Ovary (tissue), 9 donors: ENCODE measurements around the gene IPO9. TPM values are rescaled to one million over a fixed set of nuclear protein-coding genes. Genes with fewer than 3 reads are reported as not detected.
A peak's percentile ranks its signal among the peaks of the same experiment; 100 is the strongest.

Source experiments
- DNase-seq, 5 donors: peaks; one replicate each; pipeline ENCODE4 v3.0.0-alpha.2; 2019 to 2020
- H3K27ac ChIP-seq, 2 donors: fragments of 200-600 bp; one replicate each; pipeline versions ENCODE4 v1.5.1 to v1.8.0; 2019 to 2022
- H3K27me3 ChIP-seq: fragments of 200-600 bp; one replicate; pipeline ENCODE4 v1.8.0; 2022
- H3K36me3 ChIP-seq: fragments of 200-600 bp; sonication (generic); one replicate; pipeline ENCODE4 v1.5.1; 2019
- H3K4me1 ChIP-seq: one replicate; pipeline ENCODE4 v1.8.1; 2013; ENCODE audit warnings: mild to moderate bottlenecking, moderate library complexity; ENCODE audit not compliant: insufficient read depth
- H3K4me3 ChIP-seq: fragments of 200-600 bp; sonication (generic); one replicate; pipeline ENCODE4 v1.5.1; 2017
- H3K9me3 ChIP-seq, 2 donors: fragments of 200-600 bp in 1 of 2; sonication (generic) in 1 of 2; one replicate each; pipeline versions ENCODE4 v1.5.1 to v1.8.1; 2013 to 2019; ENCODE audit warnings: mild to moderate bottlenecking in 1 of 2, moderate library complexity in 1 of 2
- CTCF ChIP-seq, 3 donors: fragments of 450-650 bp in 2 of 3; fragments of 200-600 bp in 1 of 3; IDR thresholded peaks; one replicate each; pipeline versions ENCODE4 v1.5.1 to v1.8.0; 2016 to 2022; ENCODE audit warnings: antibody characterized with exemption in 3 of 3, mild to moderate bottlenecking in 1 of 3
- EP300 ChIP-seq: sonication (generic); formaldehyde crosslinking; IDR thresholded peaks from one replicate; pipeline ENCODE4 v1.6.1; 2017; ENCODE audit warnings: antibody characterized with exemption
- POLR2A ChIP-seq: fragments of 450-650 bp; IDR thresholded peaks from one replicate; pipeline ENCODE4 v1.6.1; 2017; ENCODE audit warnings: antibody characterized with exemption, mild to moderate bottlenecking, moderate library complexity
- WGBS, 3 donors: extraction: QIAGEN DNeasy Blood & Tissue Kit in 1 of 3; methylation state at CpG; one replicate each; pipeline versions ENCODE4 v1.1.5 to v1.1.7; 2013 to 2017; 5-methylcytosine and 5-hydroxymethylcytosine counted together
- intact Hi-C, 4 donors: fragments of 100-400 bp; cut with DNase I; formaldehyde crosslinking; loops; one replicate each; pipeline versions ENCODE4 v1.11.0 to v1.15.1; 2022 to 2023
- polyA plus RNA-seq, 2 donors: library from polyadenylated mRNA; stranded (reverse); fragments of 200-250 nt in 1 of 2; fragments of 350-450 nt in 1 of 2; fragmentation: Illumina TruSeq in 1 of 2; extraction: RNeasy Lipid Tissue Mini Kit (QIAGEN cat#74804) in 1 of 2; gene quantifications; one replicate each; pipeline ENCODE4 v1.2.3, GENCODE V29; 2013 to 2014
- total RNA-seq, 7 donors: library from RNA; depleted of rRNA in 2 of 7; stranded (reverse); fragments of >200 nt in 2 of 7; fragmentation: NEBNext Ultra II Directional in 3 of 7; extraction: Animal tissue kit (Norgen Biotek cat#: 25700) in 3 of 7; gene quantifications; one replicate each; pipeline versions ENCODE4 v1.1.0 to v1.2.4, GENCODE V29; 2016 to 2023
- donor health status: DM: no; HTN: no; CAD: no; lungs with moderate emphysema.
- donor health status: DM: no; HTN: no; CAD: no.
- donor health status: Bipolar disorder and iron deficiency.
- donor health status: DM: yes; HTN: yes; CAD: no.
- donor health status: DM: no; HTN: no; CAD: no.
- donor health status: DM: yes; HTN: yes; CAD: no.

IPO9 gene
- total and polyA plus RNA-seq, 9 donors = 12.9 to 43.8 (median 39.4) TPM

- Histone ChIP-seq H3K4me1 (peaks cover 11% of the 10 kb centered on the region), H3K4me3 (no peak overlapping the region), H3K36me3 (no peaks in the 10 kb centered on the region), H3K27ac (no peak overlapping the region), H3K9me3 (no peaks in the 10 kb centered on the region), H3K27me3 (no peaks in the 10 kb centered on the region)
- TF ChIP-seq POLR2A (no peak), CTCF (IDR thresholded peaks at IDR 0.05) (peak in 1 of 3 donors; percentile 10), EP300 (no peak)
- intact Hi-C loops = loop anchor here in 1 of 4 donors (10.0 kb wide), 2 partner anchors 230 to 260 kb away; partner anchors contain the start of gene NAV1
- DNase-seq = no peak
- WGBS, 3 donors = 57 to 68% (median 67%) methylated on average over 3 of the region's 3 CpGs
Measured at GRCh38 chr1:201795066-201795465, 33.9 kb upstream of the IPO9 start.

DNA sequence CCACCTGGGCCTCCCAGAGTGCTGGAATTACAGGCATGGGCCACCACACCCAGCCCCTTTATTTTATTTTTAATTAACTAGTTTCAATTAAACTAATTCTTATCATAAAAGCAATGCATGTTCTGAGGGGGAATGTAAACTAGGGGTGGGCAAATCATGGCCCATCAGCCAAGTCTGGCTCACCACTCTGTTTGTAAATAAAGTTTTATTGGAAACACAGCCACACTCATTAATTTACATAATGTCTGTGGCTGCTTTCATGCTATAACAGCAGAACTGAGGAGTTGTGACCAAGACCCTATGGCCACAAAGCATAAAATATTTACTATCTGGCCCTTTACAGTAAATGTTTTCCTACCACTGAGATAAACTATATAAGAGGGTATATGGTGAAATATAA, 28.7 kb upstream of the IPO9 start:
- H3K27me3 ChIP-seq = no peaks in the 10 kb centered on the region
- no peaks in the 10 kb centered on the region for H3K36me3 ChIP-seq
- H3K4me3 ChIP-seq = no peak overlapping the region
- no peak overlapping the region for H3K27ac ChIP-seq
- no peak for TF ChIP-seq EP300
- TF ChIP-seq CTCF (IDR thresholded peaks at IDR 0.05) = no peak
- TF ChIP-seq POLR2A = no peak
- H3K4me1 ChIP-seq = no peaks in the 10 kb centered on the region
- DNase-seq = no peak
- H3K9me3 ChIP-seq = no peaks in the 10 kb centered on the region
- intact Hi-C loops = no loop called here

DNA sequence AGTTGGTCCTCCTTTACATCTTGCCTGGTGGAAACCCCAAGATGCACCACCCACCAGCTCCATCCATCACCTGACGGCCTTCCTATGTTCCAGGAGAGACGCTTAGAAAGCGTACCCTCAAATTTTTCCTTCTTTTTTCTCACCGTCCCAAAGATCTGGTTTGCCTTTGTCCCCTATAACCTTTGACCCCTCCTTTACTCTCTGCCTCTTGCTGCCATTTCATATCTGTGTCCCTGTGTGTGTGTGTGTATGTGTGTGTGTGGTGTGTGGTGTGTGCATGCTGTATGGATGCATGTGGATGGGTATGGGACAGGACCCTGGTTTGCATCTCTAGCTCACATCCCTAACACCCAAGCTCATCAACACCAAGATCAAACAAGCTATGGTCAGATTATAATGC, 22.2 kb upstream of the IPO9 start:
- WGBS, 3 donors = 93 to 94% (median 93%) methylated on average over 4 of the region's 4 CpGs
- Histone ChIP-seq H3K27me3 (no peaks in the 10 kb centered on the region), H3K4me3 (no peak overlapping the region), H3K27ac (no peak overlapping the region), H3K36me3 (no peaks in the 10 kb centered on the region), H3K4me1 (no peaks in the 10 kb centered on the region), H3K9me3 (no peaks in the 10 kb centered on the region)
- TF ChIP-seq CTCF (IDR thresholded peaks at IDR 0.05) (no peak), EP300 (no peak), POLR2A (no peak)
- intact Hi-C loops = no loop called here
- no peak for DNase-seq

GRCh38 chr1:201807958-201808632, 20.9 kb upstream of the IPO9 start:
- 88 to 92% (median 91%) methylated on average over 11 of the region's 11 CpGs for WGBS, 3 donors
- H3K27me3 ChIP-seq = no peaks in the 10 kb centered on the region
- H3K4me3 ChIP-seq = no peak overlapping the region
- no peak for DNase-seq
- H3K27ac ChIP-seq = no peak overlapping the region
- no peaks in the 10 kb centered on the region for H3K4me1 ChIP-seq
- intact Hi-C loops = no loop called here
- H3K9me3 ChIP-seq = no peaks in the 10 kb centered on the region
- TF ChIP-seq CTCF (IDR thresholded peaks at IDR 0.05) = no peak
- TF ChIP-seq POLR2A = no peak
- TF ChIP-seq EP300 = no peak
- H3K36me3 ChIP-seq = no peaks in the 10 kb centered on the region
